ELF-1 (cell line): Measurements from ENCODE around the gene KAZN.
A peak's percentile ranks its signal among the peaks of the same experiment; 100 is the strongest.

Experiments used
- DNase-seq: peaks from one replicate; pipeline ENCODE4 v3.0.0-alpha.2; 2016; ENCODE audit warnings: low read depth, low spot score

Gene KAZN

DNA sequence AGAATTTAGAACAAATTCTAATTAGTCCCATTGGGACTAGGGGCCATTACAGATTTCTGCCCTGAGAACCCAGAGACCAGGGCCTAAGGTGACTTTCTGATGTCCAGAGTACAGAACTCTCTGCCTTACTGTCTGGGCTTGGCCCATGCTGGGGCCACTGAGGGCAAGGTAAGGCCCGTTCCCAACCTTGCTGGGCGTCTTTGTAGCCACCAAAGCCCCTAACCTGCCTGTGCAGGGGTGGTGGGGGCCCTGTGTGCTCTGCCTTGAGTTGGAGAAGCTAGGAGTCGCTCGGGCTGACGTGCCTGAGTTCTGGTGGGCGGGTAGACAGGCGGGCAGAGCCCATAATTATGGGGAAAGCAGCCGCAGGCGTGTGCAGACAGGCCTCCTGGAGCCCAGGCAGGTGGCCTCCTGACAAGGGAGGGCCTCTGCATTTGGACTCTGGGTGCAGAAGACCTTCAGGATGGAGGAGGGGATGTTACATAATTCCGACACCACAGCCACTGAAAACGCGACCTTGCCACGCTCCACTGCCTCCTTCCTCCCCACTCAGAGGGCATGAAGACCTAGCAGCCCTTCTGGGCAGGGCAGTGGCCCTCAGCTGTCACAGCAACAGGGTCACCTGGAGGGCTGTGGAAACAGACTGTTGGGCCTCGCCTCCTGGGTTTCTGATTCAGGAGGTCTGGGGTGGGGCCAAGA is 315.1 kb downstream of the KAZN start:
- peak; percentile 39 for DNase-seq

GRCh38 chr1:14914351-14914988 is 316.0 kb downstream of the KAZN start:
- no peak for DNase-seq

DNA sequence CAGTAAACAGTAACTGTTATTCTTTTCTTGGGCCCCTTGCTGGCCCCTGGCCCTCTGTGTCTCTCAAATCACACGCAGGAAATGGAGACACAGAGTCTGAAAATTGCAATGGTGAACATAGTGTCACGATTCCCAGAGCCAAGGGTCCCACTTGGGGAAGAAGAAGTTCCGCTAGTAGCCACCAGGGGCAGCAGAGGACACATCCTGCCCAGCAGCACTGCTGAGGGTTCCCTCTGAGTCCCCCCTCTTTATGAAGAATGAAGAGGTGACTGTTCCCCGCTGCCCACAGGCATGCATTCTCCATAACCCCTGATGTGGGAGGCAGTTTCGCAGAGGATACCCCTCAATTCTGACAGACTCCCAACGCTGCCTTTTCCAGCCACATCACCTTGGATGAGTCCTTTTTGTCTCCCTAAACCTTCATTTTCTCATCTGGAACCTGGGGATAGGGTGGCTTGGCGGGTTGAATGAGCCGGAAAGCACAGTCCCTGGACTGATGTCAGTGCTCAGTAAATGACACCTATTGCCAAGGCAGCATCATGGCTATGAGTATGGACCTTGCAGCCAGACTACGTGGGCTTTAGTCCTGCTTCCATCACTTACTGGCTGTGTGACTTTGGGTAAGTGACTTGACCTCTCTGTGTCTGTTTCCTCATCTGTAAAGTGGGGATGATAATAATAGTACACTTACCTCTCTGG is 317.0 kb downstream of the KAZN start:
- peak; percentile 69 for DNase-seq

GRCh38 chr1:14919289-14919688 is 320.8 kb downstream of the KAZN start:
- DNase-seq: no peak

GRCh38 chr1:14919751-14920150 is 321.3 kb downstream of the KAZN start:
- no peak for DNase-seq

DNA sequence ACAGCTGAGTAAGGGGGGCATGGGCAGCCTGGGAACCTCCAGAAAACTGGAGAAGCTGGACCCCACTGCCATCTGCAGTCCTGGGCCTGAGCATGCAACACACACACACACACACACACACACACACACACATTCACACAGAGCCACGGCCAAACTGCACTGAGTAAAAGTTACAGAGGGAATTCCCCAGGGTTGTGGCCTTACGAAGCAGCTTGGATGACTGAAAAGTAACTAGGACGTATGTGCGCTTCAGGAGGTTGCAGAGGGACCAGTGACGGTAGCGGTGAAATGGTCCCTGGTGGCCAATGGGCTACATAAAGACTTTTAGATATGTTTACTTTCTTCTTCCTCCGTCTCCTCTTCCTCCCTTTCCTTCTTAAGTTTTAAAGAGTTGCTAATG is 322.6 kb downstream of the KAZN start:
- no peak for DNase-seq

DNA sequence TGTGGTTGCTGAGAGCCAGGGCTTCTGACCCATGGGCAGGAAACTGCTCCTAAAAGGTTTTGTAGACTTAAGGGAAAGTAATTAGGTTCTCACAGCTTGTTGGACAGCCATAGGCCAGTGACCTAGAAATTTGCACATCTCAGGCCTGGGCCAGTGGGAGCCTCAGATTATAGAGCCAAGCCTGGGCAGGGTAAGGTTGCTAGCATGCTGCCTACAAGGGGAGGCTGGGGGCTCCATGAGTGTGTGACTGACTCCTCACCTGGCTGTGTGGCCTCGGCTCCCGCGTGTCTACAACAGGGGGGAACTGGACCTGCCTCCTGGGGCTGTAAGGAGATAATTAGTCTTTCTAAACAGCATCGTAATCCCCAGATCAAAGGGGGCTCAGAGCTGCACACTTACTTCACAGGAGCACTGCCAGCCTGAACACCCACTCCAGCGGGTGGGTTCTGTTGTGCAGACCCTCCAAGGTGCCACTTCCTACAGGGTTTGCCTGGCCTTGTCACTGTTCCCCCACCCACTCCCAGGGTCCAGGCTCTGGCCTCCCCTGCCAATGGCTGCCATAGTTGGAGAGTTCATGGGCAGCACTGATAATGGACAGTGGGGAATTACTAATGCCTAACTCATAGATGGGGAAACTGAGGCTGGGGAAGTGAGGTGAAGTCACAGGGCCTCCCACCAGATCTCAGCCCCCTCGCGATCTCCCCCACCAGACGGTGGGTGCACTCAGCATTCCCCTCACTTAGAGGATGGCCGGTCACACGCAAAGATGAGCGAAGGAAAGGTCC is 324.6 kb downstream of the KAZN start:
- DNase-seq: no peak

GRCh38 chr1:14923727-14924452 is 325.4 kb downstream of the KAZN start:
- DNase-seq: no peak

GRCh38 chr1:14924455-14925331 is 326.2 kb downstream of the KAZN start:
- no peak for DNase-seq

DNA sequence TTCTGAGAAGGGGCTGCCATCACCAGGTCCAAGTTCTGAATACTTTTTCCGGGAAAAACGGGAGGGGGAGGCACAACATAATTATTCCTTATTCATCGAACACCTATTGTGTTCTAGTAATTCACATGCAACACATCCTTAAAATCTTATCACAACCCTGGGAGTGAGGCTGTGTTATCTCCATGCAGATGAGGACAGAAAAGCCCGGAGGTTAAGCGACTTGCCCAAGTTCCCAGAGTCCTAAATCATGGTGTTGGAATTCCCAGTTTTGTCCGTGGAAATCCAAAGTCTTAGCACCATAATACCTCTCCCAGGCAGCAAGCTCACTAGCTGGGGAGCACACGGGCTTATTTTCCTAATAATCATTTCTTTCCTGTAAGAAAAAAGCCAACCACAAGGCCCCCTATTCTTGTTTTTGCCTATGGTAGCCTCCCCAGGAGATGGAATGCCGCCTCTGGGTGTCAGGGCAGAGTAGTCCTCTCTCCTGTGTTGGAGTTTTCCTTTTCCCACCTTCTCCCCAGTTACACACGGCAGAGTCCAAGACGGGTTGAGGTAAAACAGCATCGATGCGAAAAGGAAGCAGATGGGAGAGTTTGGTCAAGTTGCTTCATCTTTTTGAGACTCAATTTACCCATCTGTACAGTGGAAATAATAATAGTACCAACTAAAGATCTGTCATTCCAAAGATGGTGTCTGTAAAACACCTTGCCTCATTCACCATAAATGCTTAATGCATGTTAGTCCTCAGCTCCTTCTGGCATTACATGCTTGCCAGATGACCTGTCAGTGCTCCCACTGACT is 327.1 kb downstream of the KAZN start:
- DNase-seq: no peak

- DNase-seq: no peak
Measured at GRCh38 chr1:14926229-14926628, 327.7 kb downstream of the KAZN start.

GRCh38 chr1:14926818-14927575 is 328.5 kb downstream of the KAZN start:
- no peak for DNase-seq

DNA sequence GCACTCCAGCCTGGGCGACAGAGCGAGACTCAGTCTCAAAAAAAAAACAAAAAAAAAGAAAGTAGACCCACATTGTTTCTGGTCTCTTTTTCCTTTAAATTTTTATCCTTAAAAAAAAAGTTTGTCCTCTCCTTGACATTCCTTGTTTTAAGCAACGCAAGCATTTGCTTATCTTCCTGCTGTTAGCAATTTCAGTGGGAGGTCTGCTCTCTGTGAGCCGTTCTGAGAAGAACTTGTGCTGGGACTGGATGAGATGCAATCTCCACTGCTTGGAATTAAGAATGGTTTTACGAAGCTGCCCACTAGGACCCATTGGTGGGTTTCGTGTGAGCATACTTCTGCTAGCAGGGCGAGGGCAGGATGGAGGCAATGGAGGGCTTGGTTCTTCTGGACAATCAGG is 329.9 kb downstream of the KAZN start:
- DNase-seq: no peak

- DNase-seq: no peak
Measured at GRCh38 chr1:14928886-14929546, 330.5 kb downstream of the KAZN start.

DNA sequence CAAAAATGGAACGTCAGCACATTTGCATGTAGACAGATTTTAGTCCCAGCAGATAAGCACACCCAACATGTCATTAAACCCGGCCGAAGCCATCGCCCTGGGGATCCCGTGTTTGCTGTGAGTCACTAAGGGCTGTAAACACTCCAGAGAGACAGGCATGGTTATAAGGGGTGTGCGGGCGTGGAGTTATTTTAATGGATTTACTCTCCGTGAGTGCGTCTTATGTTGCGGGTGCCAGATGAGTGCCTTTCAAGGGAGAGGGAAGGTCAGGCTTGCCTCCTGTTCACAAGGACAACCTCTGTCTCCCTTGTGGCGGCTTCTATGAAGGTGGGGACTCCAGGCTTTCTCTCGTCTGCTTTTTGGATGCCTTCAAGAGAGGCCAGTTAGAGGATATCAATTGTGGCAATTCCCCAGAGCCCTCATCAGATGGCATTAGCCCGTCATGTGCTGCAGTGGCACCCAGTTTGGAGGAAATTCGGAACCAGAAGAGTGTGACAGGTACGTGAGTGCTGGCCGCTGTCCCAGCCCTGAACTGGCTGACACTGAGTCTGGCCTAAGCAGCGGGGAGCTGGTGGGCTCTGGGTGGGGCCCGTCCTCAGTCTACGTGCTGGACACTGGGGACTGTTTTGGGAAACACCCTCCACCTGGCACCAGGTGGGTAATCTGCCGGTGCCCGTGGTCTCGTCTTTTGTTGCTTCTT is 331.2 kb downstream of the KAZN start:
- DNase-seq: no peak

- no peak for DNase-seq
Measured at GRCh38 chr1:14930247-14930965, 331.9 kb downstream of the KAZN start.

DNA sequence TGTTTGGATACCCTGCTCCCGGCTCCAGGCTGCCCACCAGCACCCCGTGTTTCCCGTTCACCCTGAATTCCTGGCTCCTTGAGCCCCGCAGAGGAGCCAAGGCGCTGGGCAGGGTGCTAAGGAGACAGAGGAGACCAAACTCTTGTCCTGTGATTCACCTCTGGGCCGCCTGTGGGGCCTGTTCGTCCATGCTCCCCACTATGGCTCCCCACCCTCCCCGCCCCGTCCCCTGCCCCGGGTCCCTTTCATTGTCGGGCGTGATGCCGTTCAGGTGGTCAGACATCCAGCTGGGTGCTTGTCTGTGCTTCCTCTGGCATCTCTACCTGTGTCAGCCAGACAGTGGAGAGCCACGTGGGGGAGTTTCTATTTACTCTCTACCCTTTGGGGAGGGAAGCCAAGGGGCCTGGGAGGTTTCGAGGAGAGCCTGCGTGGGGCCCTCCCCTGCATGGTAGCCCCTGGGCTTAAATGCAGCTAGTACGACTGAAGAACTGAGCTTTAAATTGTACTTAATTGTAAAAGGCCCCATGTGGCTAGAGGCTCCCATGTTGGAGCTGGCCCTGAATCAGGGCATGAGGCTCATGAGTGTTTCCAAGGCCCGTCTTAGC is 333.7 kb downstream of the KAZN start:
- no peak for DNase-seq
